GM19438 (cell line): ENCODE data around the gene RFC4.

Experiments used
- ATAC-seq: cut with Tn5 transposase; IDR thresholded peaks from one replicate; pipeline ENCODE4 v1.9.1; 2021; ENCODE audit warnings: low read depth; ENCODE audit not compliant: unreplicated experiment

The RFC4 gene

DNA sequence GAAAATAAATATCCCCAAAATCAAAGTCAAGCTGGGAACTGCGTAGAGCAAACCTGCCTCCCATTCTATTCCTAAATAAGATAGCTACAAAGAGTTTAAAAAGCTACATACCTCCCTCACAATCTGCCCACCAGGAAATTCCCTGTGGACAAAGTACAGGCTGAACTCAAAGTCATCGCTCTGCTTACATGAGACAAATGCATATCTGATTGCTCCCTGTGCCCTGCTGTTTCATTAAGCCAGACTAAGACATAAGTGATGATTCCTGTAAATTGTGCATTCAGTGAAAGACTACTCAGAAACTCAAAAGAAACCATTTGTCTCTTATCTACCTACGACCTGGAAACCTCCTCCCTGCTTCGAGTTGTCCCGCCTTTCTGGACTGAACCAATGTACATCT, 51.4 kb downstream of the RFC4 start:
- no peak for ATAC-seq

DNA sequence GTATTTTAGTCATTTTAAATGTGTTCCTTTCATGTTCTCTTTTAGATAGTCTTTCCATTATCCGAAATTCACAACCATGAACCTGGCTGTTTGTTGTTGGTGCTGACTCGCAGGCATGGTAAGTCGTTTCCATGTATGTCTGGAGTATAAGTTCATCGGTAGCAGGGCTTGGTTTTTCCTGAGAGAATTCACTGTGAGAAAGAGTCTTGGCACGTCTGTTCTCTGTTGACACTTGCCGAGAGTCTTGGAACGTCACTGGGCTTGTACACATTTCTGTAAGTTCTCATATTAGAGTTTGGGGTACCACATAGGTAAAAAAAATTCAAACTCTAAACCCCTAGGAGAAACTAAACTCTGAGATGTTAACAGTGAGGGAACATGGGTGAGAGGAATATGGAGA, 52.3 kb downstream of the RFC4 start:
- ATAC-seq: no peak

DNA sequence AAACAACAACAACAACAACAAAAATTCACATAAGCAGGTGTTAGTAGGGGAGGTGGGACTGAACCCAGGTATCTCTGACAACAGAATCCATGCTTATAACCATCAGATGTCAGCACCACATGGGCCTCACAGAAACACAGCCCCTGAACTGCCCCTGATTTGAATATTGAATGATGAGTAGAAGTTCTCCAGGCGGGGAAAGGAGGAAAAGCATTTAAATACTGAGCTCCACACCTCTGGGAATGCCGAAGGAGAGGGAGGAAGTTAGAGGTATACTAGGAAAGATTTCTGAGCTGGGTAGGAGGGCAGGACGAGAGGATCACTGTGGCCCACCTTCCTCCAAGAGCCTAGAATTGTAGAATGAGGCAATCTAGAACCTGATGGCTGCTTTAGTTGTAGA, 54.8 kb downstream of the RFC4 start:
- no peak for ATAC-seq

DNA sequence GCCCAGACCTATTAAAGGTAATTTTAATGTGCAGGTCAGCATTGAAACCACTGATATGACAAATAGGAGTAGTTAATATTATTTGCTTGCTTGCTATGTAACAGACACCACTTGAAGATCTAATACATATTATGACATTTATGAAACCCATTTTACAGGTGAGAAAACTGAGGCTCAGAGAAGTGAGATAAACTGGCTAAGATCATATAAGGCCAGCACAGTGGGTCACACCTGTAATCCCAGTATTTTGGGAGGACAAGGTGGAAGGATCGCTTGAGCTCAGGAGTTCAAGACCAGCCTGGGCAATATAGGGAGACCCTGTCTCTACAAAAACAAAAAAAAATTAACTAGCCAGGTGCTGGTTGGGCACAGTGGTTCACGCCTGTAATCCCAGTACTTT, 56.0 kb downstream of the RFC4 start:
- ATAC-seq: no peak

DNA sequence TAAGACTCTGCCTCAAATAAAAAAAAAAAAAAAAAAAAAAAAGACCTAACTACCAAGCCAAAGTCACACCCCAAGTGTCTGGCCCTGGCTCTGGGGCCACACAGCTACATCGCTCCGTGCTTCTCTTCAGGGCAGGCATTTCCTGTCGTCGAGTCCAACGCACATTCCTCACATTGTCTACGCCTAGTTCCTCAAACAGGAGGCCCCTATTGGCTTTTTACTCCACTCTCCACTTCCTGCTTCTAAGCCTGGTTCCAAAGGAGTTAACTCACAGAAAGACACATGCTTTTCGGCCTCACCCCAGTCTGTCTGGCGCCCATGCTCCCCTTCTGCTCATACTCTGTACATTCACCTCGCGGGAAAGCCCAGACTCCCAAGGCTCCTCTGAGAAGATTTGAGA, 60.3 kb downstream of the RFC4 start:
- no peak for ATAC-seq

DNA sequence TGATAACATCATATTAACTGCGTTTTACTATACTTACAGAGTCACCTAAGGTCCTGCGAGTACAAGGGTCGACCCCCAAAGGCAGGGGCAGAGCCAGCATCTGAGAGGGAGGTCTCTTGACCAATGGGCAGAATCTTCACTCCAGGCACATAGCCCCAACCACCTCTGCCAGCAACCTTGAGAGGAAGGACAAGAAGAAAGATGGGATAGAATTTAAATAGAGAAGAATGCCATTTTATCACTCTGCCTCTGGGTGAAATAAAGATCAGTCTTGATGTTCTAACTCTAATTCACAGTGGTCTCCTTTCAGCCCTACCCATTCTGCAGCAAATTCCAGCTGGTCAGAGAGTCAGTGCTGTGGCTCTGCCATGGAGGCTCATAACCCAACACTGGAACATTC, 62.6 kb downstream of the RFC4 start:
- ATAC-seq: no peak

DNA sequence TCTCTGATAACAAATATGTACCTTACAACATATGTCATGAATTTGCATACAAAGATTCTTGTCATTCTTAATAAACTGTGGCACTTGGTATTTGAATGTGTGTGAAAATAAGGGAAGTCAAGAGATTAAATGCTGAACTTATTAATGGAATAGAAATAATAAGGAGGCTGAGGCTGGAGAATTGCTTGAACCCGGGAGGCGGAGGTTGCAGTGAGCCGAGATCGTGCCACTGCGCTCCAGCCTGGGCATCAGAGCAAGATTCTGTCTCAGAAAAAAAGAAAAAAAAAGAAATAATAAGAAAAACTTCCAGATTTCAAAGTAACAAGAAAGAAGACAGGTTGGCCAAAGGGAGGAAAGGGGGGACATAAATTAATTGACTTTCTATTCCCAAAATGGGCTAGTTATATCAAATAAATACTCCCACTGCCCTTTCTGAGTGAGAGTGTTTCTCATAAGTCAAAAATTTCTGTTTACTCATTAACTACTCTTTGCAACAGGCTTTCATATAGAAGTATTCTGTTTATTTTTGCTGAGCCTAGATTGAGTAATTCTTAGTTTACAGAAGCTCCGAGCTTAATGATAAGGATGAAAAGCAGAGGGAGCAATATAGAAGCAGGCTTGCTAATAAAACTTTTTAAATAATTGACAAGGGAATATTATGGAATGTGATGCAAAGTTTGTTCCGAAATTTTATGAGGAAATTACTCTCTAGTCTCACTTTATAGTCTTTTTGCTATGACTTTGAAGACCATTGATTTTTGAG, 63.5 kb downstream of the RFC4 start:
- ATAC-seq: no peak
